ENCODE data around the gene MEF2D.

Gene MEF2D

DNA sequence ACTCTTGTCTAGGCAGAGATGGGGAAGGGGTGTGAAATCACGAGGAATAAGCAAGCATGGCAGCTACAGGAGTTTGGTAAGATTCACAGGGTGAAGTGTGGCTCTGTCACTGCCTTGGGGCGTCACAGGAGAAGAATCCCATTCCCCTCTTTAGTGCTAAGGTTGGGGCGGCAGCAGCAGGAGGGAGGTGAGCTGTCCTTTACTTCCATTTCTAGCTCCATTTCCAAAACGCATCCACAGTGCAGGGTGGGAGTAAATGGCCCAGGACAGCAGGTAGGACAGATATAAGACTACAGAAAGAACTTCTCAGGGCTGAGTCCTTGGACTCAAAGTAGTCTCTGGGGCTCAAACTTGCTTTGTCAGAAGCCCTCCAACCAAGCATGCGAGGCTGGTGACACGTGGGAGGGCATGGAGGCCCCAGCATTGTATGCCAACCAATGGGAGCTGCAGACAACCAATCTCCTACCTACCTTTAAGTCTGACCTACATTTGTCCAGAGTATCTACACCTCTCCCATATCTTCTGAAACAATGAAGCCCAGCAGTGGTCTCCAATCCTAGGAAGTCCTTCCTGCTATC lies 8.5 kb downstream of the MEF2D start:
- no peak overlapping the region for H2AFZ ChIP-seq (ENCODE audit: low read length)
- no peak overlapping the region for H3K14ac ChIP-seq (ENCODE audit: low read length)
- H3K4me1 ChIP-seq (ENCODE audit: control insufficient read depth in 2 of 2, insufficient read depth in 1 of 2, low read depth in 1 of 2, low read length in 2 of 2) = peaks cover 41 to 44% of the 10 kb centered on the region in 2 donors
- H4K8ac ChIP-seq (ENCODE audit: low read depth, low read length) = no peak overlapping the region
- no peak overlapping the region for H3K9ac ChIP-seq (ENCODE audit: low read depth, low read length, poor library complexity)
- H2BK5ac ChIP-seq (ENCODE audit: low read length) = no peak overlapping the region
- DNase-seq (ENCODE audit: low spot score) = no peak
- no CpG with 5 or more reads among the region's 6 CpGs for WGBS, 2 donors (ENCODE audit: extremely low coverage in 2 of 2, insufficient read length in 2 of 2, insufficient replicate concordance in 1 of 2)
- H3K79me1 ChIP-seq (ENCODE audit: low read depth, low read length) = peaks cover 3% of the 10 kb centered on the region
- peak overlapping the region; percentile 11 for H2BK15ac ChIP-seq (ENCODE audit: low read length)
- peak overlapping the region; percentile 81 for H2AK5ac ChIP-seq (ENCODE audit: low read depth, low read length)
- H3K4me2 ChIP-seq (ENCODE audit: insufficient read depth, low read length, poor library complexity, severe bottlenecking) = no peak overlapping the region
- H3K9me3 ChIP-seq (replicated peaks in 1 of 2; ENCODE audit: control insufficient read depth in 2 of 2, insufficient read depth in 1 of 2, low read depth in 1 of 2, low read length in 2 of 2) = no peaks in the 10 kb centered on the region
- H2BK120ac ChIP-seq (ENCODE audit: low read depth, low read length) = no peak overlapping the region
- H3K18ac ChIP-seq (ENCODE audit: low read length) = no peak overlapping the region
- no peak overlapping the region for H3K4ac ChIP-seq (ENCODE audit: low read length)
- no peak overlapping the region for H3K4me3 ChIP-seq (ENCODE audit: low read length in 2 of 2)
- no peak overlapping the region for H2BK12ac ChIP-seq (ENCODE audit: low read length)
- no peak overlapping the region for H3K23ac ChIP-seq (ENCODE audit: low read depth, low read length, poor library complexity)
- H4K91ac ChIP-seq (ENCODE audit: low read depth, low read length, poor library complexity) = no peak overlapping the region
- no peaks in the 10 kb centered on the region for H3K27me3 ChIP-seq (ENCODE audit: control insufficient read depth in 3 of 3, insufficient read depth in 3 of 3, low read depth in 1 of 3, low read length in 3 of 3)
- H3K27ac ChIP-seq (replicated peaks; ENCODE audit: low read length) = no peak overlapping the region
- H3K36me3 ChIP-seq (replicated peaks in 1 of 2; ENCODE audit: control insufficient read depth in 2 of 2, insufficient read depth in 2 of 2, low read length in 2 of 2) = no peaks in the 10 kb centered on the region

DNA sequence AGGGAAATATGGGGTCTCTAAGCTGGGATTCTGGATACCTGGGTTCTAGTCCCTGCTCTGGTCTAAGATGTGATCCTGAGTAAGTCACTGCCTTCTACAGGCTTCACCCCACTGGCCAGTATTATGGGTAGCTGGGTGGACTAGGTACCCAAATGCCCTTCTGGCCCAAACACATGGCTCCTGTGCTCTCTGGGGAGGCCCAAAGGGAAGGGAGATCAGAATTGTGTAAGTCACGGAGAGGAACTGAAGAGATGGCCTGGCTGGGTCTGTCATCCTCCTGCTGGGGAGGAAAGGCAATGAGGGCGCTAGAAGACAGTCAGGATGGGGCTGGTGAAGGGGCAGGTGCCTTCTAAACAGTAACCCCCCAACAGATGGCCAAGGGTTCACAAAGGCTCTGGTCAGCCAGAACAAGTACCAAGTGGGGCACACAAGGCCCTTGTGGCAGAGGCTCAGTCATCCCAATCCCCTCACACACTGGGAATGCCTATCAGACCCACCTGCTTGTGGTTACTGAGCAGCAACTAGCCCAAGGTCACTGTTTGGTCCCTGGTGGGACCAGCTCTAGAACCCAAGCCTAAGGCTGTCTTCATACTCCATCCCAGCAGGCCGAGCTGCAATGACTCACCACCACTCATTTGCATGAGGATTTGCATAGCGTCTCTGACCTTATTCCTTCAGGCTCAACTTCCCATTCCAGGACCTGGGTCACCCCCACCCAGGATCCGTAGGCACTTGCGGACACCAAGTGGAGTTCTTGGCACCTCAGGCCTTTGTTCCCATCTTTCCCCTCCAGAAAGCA lies 9.2 kb downstream of the MEF2D start:
- Histone ChIP-seq H2AFZ (ENCODE audit: low read length) (no peak overlapping the region), H3K4ac (ENCODE audit: low read length) (no peak overlapping the region), H3K4me1 (ENCODE audit: control insufficient read depth in 2 of 2, insufficient read depth in 1 of 2, low read depth in 1 of 2, low read length in 2 of 2) (peaks cover 33 to 40% of the 10 kb centered on the region in 2 donors), H2BK12ac (ENCODE audit: low read length) (peak overlapping the region; percentile 11), H4K91ac (ENCODE audit: low read depth, low read length, poor library complexity) (no peak overlapping the region), H2BK15ac (ENCODE audit: low read length) (peak overlapping the region; percentile 30), H2BK120ac (ENCODE audit: low read depth, low read length) (no peak overlapping the region), H3K79me1 (ENCODE audit: low read depth, low read length) (peaks cover 3% of the 10 kb centered on the region), H2AK5ac (ENCODE audit: low read depth, low read length) (peak overlapping the region; percentile 92), H3K14ac (ENCODE audit: low read length) (no peak overlapping the region), H3K9ac (ENCODE audit: low read depth, low read length, poor library complexity) (no peak overlapping the region), H3K23ac (ENCODE audit: low read depth, low read length, poor library complexity) (no peak overlapping the region), H3K9me3 (replicated peaks in 1 of 2; ENCODE audit: control insufficient read depth in 2 of 2, insufficient read depth in 1 of 2, low read depth in 1 of 2, low read length in 2 of 2) (no peaks in the 10 kb centered on the region), H4K8ac (ENCODE audit: low read depth, low read length) (no peak overlapping the region), H2BK5ac (ENCODE audit: low read length) (peak overlapping the region; percentile 93), H3K4me2 (ENCODE audit: insufficient read depth, low read length, poor library complexity, severe bottlenecking) (no peak overlapping the region), H3K27me3 (ENCODE audit: control insufficient read depth in 3 of 3, insufficient read depth in 3 of 3, low read depth in 1 of 3, low read length in 3 of 3) (no peaks in the 10 kb centered on the region), H3K18ac (ENCODE audit: low read length) (no peak overlapping the region), H3K4me3 (ENCODE audit: low read length in 2 of 2) (no peak overlapping the region), H3K36me3 (replicated peaks in 1 of 2; ENCODE audit: control insufficient read depth in 2 of 2, insufficient read depth in 2 of 2, low read length in 2 of 2) (no peaks in the 10 kb centered on the region), H3K27ac (replicated peaks; ENCODE audit: low read length) (no peak overlapping the region)
- DNase-seq (ENCODE audit: low spot score) = no peak
- no CpG with 5 or more reads among the region's 6 CpGs for WGBS, 2 donors (ENCODE audit: extremely low coverage in 2 of 2, insufficient read length in 2 of 2, insufficient replicate concordance in 1 of 2)

DNA sequence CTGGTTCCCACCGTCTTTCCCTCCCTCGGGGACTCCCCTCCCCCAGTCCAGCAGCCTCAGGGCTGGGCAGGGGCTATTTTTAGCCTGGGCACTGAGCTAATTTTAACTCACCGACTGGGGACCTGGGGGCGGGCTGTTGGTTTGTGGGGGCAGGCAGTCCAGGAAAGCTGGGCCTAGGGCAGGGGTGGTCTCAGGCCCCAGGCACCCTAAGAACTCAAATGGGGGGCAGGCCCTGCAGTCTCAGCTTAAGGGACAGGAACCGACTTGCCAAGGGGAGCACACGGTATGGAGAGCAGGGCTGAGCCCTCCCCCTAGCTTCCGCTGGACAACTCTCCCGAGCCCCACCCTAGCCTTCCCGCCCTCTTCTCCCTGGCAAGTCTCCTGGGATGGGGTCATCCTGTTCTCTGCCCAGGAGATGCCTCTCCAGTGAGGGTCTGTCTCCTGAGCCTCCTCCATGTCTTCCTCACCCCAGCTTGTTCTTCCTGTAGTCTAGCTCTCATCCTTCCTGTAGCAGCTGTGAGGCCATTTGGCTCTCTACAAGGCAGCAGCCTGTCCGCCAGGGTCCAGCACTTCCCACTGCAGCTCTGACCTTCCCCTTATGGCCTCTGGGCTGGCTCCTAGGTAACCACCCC lies 10.1 kb downstream of the MEF2D start:
- H2BK5ac ChIP-seq (ENCODE audit: low read length) = peak overlapping the region; percentile 93
- peak overlapping the region; percentile 94 for H2BK15ac ChIP-seq (ENCODE audit: low read length)
- peak overlapping the region; percentile 55 for H3K4me2 ChIP-seq (ENCODE audit: insufficient read depth, low read length, poor library complexity, severe bottlenecking)
- peak overlapping the region; percentile 53 for H3K27ac ChIP-seq (replicated peaks; ENCODE audit: low read length)
- no peak for DNase-seq (ENCODE audit: low spot score)
- no peak overlapping the region for H2AFZ ChIP-seq (ENCODE audit: low read length)
- no peak overlapping the region for H3K14ac ChIP-seq (ENCODE audit: low read length)
- H3K4me1 ChIP-seq (ENCODE audit: control insufficient read depth in 2 of 2, insufficient read depth in 1 of 2, low read depth in 1 of 2, low read length in 2 of 2) = peaks cover 30 to 36% of the 10 kb centered on the region in 2 donors
- peak overlapping the region; percentile 68 for H2BK120ac ChIP-seq (ENCODE audit: low read depth, low read length)
- H3K4me3 ChIP-seq (ENCODE audit: low read length in 2 of 2) = no peak overlapping the region
- H3K79me1 ChIP-seq (ENCODE audit: low read depth, low read length) = peaks cover 6% of the 10 kb centered on the region
- no peak overlapping the region for H2BK12ac ChIP-seq (ENCODE audit: low read length)
- H4K91ac ChIP-seq (ENCODE audit: low read depth, low read length, poor library complexity) = no peak overlapping the region
- H3K27me3 ChIP-seq (ENCODE audit: control insufficient read depth in 3 of 3, insufficient read depth in 3 of 3, low read depth in 1 of 3, low read length in 3 of 3) = no peaks in the 10 kb centered on the region
- no peaks in the 10 kb centered on the region for H3K9me3 ChIP-seq (replicated peaks in 1 of 2; ENCODE audit: control insufficient read depth in 2 of 2, insufficient read depth in 1 of 2, low read depth in 1 of 2, low read length in 2 of 2)
- no peaks in the 10 kb centered on the region for H3K36me3 ChIP-seq (replicated peaks in 1 of 2; ENCODE audit: control insufficient read depth in 2 of 2, insufficient read depth in 2 of 2, low read length in 2 of 2)
- no peak overlapping the region for H3K23ac ChIP-seq (ENCODE audit: low read depth, low read length, poor library complexity)
- peak overlapping the region; percentile 92 for H2AK5ac ChIP-seq (ENCODE audit: low read depth, low read length)
- peak overlapping the region; percentile 88 for H3K18ac ChIP-seq (ENCODE audit: low read length)
- no peak overlapping the region for H3K4ac ChIP-seq (ENCODE audit: low read length)
- H4K8ac ChIP-seq (ENCODE audit: low read depth, low read length) = no peak overlapping the region
- no CpG with 5 or more reads among the region's 10 CpGs for WGBS, 2 donors (ENCODE audit: extremely low coverage in 2 of 2, insufficient read length in 2 of 2, insufficient replicate concordance in 1 of 2)
- no peak overlapping the region for H3K9ac ChIP-seq (ENCODE audit: low read depth, low read length, poor library complexity)

DNA sequence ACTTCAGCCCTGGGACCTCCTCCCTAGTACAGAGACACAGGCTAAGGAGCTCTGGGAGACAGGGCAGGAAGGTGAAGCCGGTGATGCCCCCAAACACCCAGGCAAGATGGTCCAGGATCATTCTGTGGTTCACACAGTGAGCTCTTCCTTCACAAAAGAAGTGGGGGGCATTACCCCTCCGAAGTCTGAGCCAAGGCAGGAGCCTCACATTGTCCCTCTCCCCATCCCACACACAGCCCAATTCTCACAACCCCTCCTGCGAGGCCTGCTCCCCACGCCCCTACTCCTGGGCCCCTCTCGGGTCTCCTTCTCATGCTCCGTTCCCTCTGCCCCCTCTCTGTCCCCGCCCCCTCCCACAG lies 10.7 kb downstream of the MEF2D start:
- Histone ChIP-seq H3K4me3 (ENCODE audit: low read length in 2 of 2) (no peak overlapping the region), H3K4ac (ENCODE audit: low read length) (no peak overlapping the region), H3K4me2 (ENCODE audit: insufficient read depth, low read length, poor library complexity, severe bottlenecking) (peak overlapping the region; percentile 55), H3K36me3 (replicated peaks in 1 of 2; ENCODE audit: control insufficient read depth in 2 of 2, insufficient read depth in 2 of 2, low read length in 2 of 2) (no peaks in the 10 kb centered on the region), H2AK5ac (ENCODE audit: low read depth, low read length) (peak overlapping the region; percentile 94), H2BK12ac (ENCODE audit: low read length) (peak overlapping the region; percentile 91), H2BK120ac (ENCODE audit: low read depth, low read length) (peak overlapping the region; percentile 38), H3K9me3 (replicated peaks in 1 of 2; ENCODE audit: control insufficient read depth in 2 of 2, insufficient read depth in 1 of 2, low read depth in 1 of 2, low read length in 2 of 2) (no peaks in the 10 kb centered on the region), H2BK15ac (ENCODE audit: low read length) (peak overlapping the region; percentile 94), H2AFZ (ENCODE audit: low read length) (no peak overlapping the region), H4K8ac (ENCODE audit: low read depth, low read length) (no peak overlapping the region), H2BK5ac (ENCODE audit: low read length) (peak overlapping the region; percentile 83), H3K27ac (replicated peaks; ENCODE audit: low read length) (peak overlapping the region; percentile 53), H4K91ac (ENCODE audit: low read depth, low read length, poor library complexity) (no peak overlapping the region), H3K79me1 (ENCODE audit: low read depth, low read length) (peaks cover 6% of the 10 kb centered on the region), H3K27me3 (ENCODE audit: control insufficient read depth in 3 of 3, insufficient read depth in 3 of 3, low read depth in 1 of 3, low read length in 3 of 3) (no peaks in the 10 kb centered on the region), H3K9ac (ENCODE audit: low read depth, low read length, poor library complexity) (peak overlapping the region; percentile 72), H3K23ac (ENCODE audit: low read depth, low read length, poor library complexity) (no peak overlapping the region), H3K18ac (ENCODE audit: low read length) (peak overlapping the region; percentile 92), H3K4me1 (ENCODE audit: control insufficient read depth in 2 of 2, insufficient read depth in 1 of 2, low read depth in 1 of 2, low read length in 2 of 2) (peaks cover 30 to 36% of the 10 kb centered on the region in 2 donors), H3K14ac (ENCODE audit: low read length) (peak overlapping the region; percentile 42)
- DNase-seq (ENCODE audit: low spot score) = no peak
- no CpG with 5 or more reads among the region's 7 CpGs for WGBS, 2 donors (ENCODE audit: extremely low coverage in 2 of 2, insufficient read length in 2 of 2, insufficient replicate concordance in 1 of 2)

Data from neuronal stem cell (in vitro differentiated cells).